BLaER1 treated with 17β-estradiol and CSF1 and Interleukin-3, amounts not matched to agents 10 nM and 100 nM (cell line): ENCODE data around the gene GRIK3.

Source experiments
- H3K27ac ChIP-seq, 11 experiments: shearing (Covaris generic); formaldehyde crosslinking; 2 replicates each; pipeline ENCODE4 v1.8.1; 2022
- H3K27me3 ChIP-seq, 11 experiments: shearing (Covaris generic); formaldehyde crosslinking; 2 replicates each; pipeline ENCODE4 v1.8.1; 2022
- H3K36me3 ChIP-seq, 11 experiments: shearing (Covaris generic); formaldehyde crosslinking; 2 replicates each; pipeline ENCODE4 v1.8.1; 2022
- H3K4me1 ChIP-seq, 10 experiments: shearing (Covaris generic); formaldehyde crosslinking; 2 replicates each; pipeline ENCODE4 v1.8.1; 2022
- H3K4me2 ChIP-seq, 11 experiments: shearing (Covaris generic); formaldehyde crosslinking; 2 replicates each; pipeline ENCODE4 v1.8.1; 2022
- H3K4me3 ChIP-seq, 10 experiments: shearing (Covaris generic); formaldehyde crosslinking; 2 replicates each; pipeline ENCODE4 v1.8.1; 2022
- H3K9ac ChIP-seq, 11 experiments: shearing (Covaris generic); formaldehyde crosslinking; 2 replicates each; pipeline ENCODE4 v1.8.1; 2022
- H3K9me3 ChIP-seq, 11 experiments: shearing (Covaris generic); formaldehyde crosslinking; replicated peaks in 1 of 11; 2 replicates each; pipeline ENCODE4 v1.8.1; 2022
- H4K20me1 ChIP-seq, 11 experiments: shearing (Covaris generic); formaldehyde crosslinking; 2 replicates each; pipeline ENCODE4 v1.8.1; 2022
- Cebpa-rat ChIP-seq, 11 experiments: shearing (Covaris generic); IDR thresholded peaks; 2 replicates each; pipeline ENCODE4 v1.8.1; 2022

GRIK3 gene

DNA sequence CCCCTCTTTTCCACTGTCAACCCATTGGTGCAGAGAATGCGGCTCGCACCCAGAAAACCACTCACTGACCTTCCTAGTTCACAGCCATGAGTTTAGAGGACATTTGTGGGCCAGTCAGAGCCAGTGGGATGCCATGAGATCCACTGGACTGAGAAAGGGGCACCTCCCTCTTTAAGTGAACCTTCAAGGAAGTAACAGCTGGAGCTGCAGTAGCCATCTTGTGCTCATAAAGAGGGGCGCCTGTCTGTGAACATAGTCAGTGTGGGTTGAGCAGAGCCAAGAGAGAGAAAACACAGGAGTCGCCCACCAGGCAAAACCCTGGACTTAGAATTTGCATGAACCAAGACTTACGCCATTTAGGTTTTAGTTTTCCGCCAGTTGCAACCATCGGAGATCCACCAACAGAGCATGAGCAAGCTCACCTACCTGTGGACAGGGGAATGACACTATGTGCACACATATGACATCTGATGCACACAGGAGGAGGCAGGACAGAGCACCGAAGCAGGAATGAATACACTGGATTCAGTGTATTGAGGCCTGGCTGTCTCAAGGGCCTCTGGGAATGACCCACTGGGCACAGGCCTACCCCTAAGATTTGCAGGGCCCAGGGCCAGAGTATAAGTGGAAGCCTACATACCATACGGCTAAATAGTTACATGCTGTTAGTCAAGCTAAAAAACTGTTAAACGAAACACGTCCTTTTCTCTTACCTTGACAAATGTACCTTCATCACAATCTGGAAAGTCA lies 151.6 kb downstream of the GRIK3 start:
- Histone ChIP-seq H3K27me3 (no peaks in the 10 kb centered on the region), H4K20me1 (no peaks in the 10 kb centered on the region), H3K27ac (no peak overlapping the region), H3K4me3 (no peak overlapping the region), H3K4me1 (peaks cover 6 to 13% (median 11%) of the 10 kb centered on the region in 10 experiments; a peak in 17 of 20 replicates), H3K9ac (no peak overlapping the region), H3K9me3 (no peaks in the 10 kb centered on the region), H3K4me2 (no peak overlapping the region), H3K36me3 (no peaks in the 10 kb centered on the region)
- TF ChIP-seq Cebpa-rat (IDR thresholded peaks at IDR 0.05), result no peak

DNA sequence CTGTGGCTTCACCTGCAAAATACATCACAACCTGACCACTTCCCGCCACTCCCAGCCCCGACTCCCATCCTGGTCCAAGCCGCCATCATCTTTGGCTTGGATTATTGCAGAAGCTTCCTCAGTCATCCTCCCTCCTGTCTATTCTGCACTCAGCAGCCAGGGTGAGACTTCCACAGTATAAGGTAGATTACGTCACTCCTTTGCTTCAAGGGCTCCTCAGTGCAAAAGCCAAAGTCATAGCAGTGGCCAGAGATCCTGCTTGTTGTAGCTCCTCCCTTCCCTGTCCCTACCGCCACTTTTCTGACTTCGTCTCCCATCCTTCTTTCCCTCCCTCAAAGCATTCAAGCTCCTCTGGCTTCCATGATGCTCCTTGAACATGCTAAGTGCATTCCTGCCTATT lies 152.8 kb downstream of the GRIK3 start:
- no peak for TF ChIP-seq Cebpa-rat (IDR thresholded peaks at IDR 0.05)
- Histone ChIP-seq H3K4me3 (no peak overlapping the region), H3K4me2 (no peak overlapping the region), H3K9ac (no peak overlapping the region), H3K27me3 (no peaks in the 10 kb centered on the region), H3K36me3 (no peaks in the 10 kb centered on the region), H4K20me1 (no peaks in the 10 kb centered on the region), H3K9me3 (no peaks in the 10 kb centered on the region), H3K4me1 (peaks cover 6 to 13% (median 11%) of the 10 kb centered on the region in 10 experiments; a peak in 17 of 20 replicates), H3K27ac (no peak overlapping the region)

DNA sequence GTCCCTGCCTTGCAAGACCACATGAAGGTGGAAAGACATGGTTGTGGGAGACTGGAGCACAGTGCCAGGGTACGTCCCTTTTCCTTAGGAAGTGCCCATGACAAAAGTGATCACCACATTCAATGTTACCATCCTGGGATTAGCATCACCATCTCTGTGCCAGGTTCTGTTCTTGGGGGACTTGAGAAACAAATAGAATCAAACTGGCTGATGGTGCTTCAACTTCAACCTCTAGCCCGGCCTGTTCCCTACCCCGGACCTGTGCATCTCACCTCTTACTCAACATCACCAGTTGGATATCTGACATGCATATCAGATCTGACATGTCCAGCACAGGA lies 153.3 kb downstream of the GRIK3 start:
- Histone ChIP-seq H3K4me2 (no peak overlapping the region), H4K20me1 (no peaks in the 10 kb centered on the region), H3K36me3 (no peaks in the 10 kb centered on the region), H3K4me3 (no peak overlapping the region), H3K9me3 (no peaks in the 10 kb centered on the region), H3K27me3 (no peaks in the 10 kb centered on the region), H3K4me1 (peaks cover 6 to 13% (median 11%) of the 10 kb centered on the region in 10 experiments; a peak in 17 of 20 replicates), H3K27ac (no peak overlapping the region), H3K9ac (no peak overlapping the region)
- no peak for TF ChIP-seq Cebpa-rat (IDR thresholded peaks at IDR 0.05)

DNA sequence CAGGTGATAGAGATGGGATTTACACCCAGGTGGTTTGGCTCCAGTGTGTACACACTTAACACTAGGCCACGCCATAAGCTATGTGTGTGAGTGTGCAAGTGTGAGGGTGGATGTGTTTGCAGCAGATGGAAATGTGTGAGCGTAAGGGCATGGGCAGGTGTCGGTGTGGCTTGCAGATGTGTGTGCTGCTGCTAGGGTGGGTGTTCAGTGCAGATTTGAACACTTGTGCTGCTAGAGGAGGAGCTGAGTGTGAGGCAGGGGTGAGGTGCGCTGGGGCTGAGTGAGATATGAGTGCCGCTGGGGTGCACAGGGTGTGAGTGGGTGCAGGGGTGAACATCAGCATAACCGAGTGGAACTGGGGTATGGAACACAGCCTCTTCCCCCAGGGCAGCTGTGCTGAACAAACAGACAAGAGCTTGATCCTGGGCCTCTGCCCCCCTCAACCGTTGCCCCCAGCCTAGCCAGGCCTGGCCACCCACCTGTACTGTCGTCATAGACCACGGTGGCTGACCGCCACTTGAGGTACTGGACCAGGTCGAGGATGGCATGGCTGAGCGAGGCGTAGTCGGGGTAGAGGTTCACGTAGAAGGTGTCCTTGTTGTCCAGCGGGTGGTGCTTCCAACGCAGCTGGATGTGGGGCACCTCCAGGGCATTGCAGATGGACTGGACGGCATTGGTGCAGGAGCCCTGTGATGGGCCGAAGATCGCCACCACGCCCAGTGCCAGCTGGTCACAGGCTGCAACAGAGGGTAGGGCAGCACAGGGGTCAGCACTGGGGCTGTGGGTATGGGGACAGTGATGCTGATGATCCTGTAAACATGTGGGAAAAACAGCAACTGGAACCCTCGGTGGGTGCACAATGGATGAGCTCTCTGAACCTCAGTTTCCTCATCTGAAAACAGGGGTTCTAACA lies 153.9 kb downstream of the GRIK3 start:
- H3K9me3 ChIP-seq, result no peaks in the 10 kb centered on the region
- no peak overlapping the region for H3K27ac ChIP-seq
- no peaks in the 10 kb centered on the region for H3K27me3 ChIP-seq
- no peak overlapping the region for H3K4me3 ChIP-seq
- H3K9ac ChIP-seq, result no peak overlapping the region
- peaks cover 6 to 13% (median 11%) of the 10 kb centered on the region in 10 experiments; a peak in 17 of 20 replicates for H3K4me1 ChIP-seq
- H3K36me3 ChIP-seq, result no peaks in the 10 kb centered on the region
- no peak for TF ChIP-seq Cebpa-rat (IDR thresholded peaks at IDR 0.05)
- no peak overlapping the region for H3K4me2 ChIP-seq
- H4K20me1 ChIP-seq, result no peaks in the 10 kb centered on the region

DNA sequence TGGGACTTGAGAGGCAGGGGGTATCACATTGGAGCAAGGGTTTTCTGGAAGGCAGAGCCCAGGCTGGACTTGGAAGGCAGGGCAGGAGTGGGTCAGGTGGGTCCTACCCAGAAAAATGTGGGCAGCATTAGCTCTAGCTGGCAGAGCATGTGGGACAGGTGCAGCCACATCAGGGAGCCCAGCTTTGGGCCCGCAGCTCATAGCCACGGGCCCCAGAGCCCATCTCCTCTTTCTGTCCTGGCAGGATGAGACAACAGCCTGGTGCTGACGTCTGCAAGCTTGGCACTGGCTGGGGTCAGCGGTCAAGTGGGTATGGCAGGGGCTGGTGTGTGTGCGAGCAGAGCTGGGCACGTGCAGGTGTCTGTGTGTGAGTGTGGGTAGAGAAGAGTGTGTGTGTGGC lies 154.7 kb downstream of the GRIK3 start:
- Histone ChIP-seq H4K20me1 (no peaks in the 10 kb centered on the region), H3K9ac (no peak overlapping the region), H3K27me3 (no peaks in the 10 kb centered on the region), H3K9me3 (no peaks in the 10 kb centered on the region), H3K36me3 (no peaks in the 10 kb centered on the region), H3K27ac (no peak overlapping the region), H3K4me2 (no peak overlapping the region), H3K4me1 (peaks cover 7 to 12% (median 10%) of the 10 kb centered on the region in 10 experiments; a peak in 17 of 20 replicates), H3K4me3 (no peak overlapping the region)
- no peak for TF ChIP-seq Cebpa-rat (IDR thresholded peaks at IDR 0.05)

DNA sequence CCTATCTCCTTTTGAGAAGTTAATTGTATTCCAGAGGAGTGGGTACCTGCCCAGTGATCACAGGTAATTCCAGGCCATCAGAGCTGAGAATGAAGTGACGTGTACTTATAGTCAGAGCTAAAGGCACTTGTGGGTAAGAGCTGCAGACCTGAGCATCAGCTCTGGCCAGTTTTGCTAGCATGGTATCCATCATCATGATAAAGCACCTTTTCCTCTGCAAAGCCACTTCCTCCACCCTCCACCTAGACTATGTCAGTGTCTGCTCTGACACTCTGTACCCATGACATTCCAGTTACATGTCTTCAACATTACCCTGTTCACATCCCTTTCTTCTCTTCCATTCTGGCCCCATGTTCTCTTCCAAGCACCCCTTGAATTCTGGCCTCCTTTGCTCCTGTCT lies 157.3 kb downstream of the GRIK3 start:
- H3K4me1 ChIP-seq, result peaks cover 0 to 10% (median 0%) of the 10 kb centered on the region in 10 experiments; a peak in 1 of 20 replicates
- no peaks in the 10 kb centered on the region for H3K36me3 ChIP-seq
- no peak overlapping the region for H3K27ac ChIP-seq
- H3K9ac ChIP-seq, result no peak overlapping the region
- no peaks in the 10 kb centered on the region for H4K20me1 ChIP-seq
- no peaks in the 10 kb centered on the region for H3K27me3 ChIP-seq
- H3K9me3 ChIP-seq, result no peaks in the 10 kb centered on the region
- H3K4me2 ChIP-seq, result no peak overlapping the region
- no peak for TF ChIP-seq Cebpa-rat (IDR thresholded peaks at IDR 0.05)
- H3K4me3 ChIP-seq, result no peak overlapping the region

DNA sequence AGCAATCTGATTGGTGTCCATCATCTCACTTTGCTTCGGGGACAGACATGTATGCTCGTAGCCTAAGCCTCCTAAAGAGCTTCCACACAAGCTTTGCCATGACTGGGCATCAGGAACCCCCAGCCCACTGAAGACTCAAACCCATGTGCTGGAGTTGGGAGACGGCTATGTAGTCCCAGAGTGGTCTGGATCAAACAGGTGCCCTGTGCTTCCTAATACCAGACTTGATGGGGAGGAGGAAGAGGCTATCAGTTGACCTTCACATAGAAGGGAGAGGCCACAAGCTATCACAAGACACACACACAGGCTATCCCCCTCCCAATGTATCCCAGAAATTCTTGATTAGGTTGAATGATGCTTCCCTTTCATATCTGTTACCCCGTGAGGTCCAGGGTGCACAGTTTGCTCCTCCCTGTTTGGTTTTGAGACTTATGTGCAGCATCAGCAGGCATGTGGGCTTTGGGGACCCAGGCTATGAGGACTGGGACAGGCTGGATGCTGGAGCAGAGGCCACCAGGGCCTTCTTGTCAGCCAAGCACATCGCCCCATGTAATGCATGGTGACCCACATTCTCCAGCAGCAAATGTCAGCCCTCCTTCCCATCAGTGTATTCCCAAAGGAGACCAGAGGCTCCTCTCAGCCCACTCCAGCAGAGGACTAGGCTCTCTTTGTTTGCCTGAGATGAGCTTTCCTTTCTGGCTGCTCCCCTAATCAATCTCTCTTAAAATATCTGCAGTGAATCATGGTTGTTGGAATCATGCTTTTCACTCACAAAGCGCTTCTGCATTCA lies 159.8 kb downstream of the GRIK3 start:
- Histone ChIP-seq H3K4me3 (no peak overlapping the region), H3K36me3 (no peaks in the 10 kb centered on the region), H4K20me1 (no peaks in the 10 kb centered on the region; a peak in 2 of 22 replicates), H3K9me3 (no peaks in the 10 kb centered on the region), H3K4me1 (peaks cover 0 to 10% (median 0%) of the 10 kb centered on the region in 10 experiments; a peak in 1 of 20 replicates), H3K27ac (no peak overlapping the region), H3K4me2 (0 out of 22 replicates have a peak overlapping the region, but pooled peaks of 1 of the 11 experiments have one; percentile 12), H3K27me3 (no peaks in the 10 kb centered on the region), H3K9ac (no peak overlapping the region)
- TF ChIP-seq Cebpa-rat (IDR thresholded peaks at IDR 0.05), result no peak

DNA sequence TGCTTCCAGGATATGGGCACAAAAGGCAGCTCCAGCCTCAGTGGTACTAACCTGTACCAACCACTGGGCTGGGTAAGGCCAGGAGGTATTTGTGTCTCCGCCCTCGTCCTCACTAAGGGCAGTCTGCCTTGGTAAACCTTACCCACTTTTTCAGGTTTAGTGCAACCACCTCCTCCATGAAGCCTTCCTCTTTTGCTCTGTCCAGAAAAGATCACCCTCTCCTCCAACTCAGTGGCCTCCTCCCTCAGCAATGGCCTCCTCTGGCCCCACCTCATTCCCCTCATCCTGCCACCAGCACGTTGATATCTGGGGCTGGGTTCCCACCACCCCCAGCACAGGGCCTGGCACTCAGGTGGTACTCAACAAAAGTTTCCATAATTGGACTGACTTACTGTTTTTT lies 161.5 kb downstream of the GRIK3 start:
- no peak overlapping the region for H3K9ac ChIP-seq
- no peak overlapping the region for H3K27ac ChIP-seq
- H3K4me2 ChIP-seq, result no peak overlapping the region
- H3K27me3 ChIP-seq, result no peaks in the 10 kb centered on the region
- H3K4me3 ChIP-seq, result no peak overlapping the region
- peaks cover 0 to 10% (median 0%) of the 10 kb centered on the region in 10 experiments; a peak in 1 of 20 replicates for H3K4me1 ChIP-seq
- H3K36me3 ChIP-seq, result no peaks in the 10 kb centered on the region
- no peaks in the 10 kb centered on the region for H3K9me3 ChIP-seq
- TF ChIP-seq Cebpa-rat (IDR thresholded peaks at IDR 0.05), result no peak
- no peaks in the 10 kb centered on the region; a peak in 2 of 22 replicates for H4K20me1 ChIP-seq
